SK-N-SH treated with all-trans-retinoic acid at 6 μM for 48 hours (cell line): ENCODE measurements around the gene DNAH14.

Source experiments
- ESRRG ChIP-seq: fragments of 250-450 bp; sonication (Bioruptor Pico); IDR thresholded peaks from 2 replicates; pipeline ENCODE4 v1.6.1; 2021; ENCODE audit warnings: mild to moderate bottlenecking
- GLIS3 ChIP-seq: fragments of 250-450 bp; sonication (Bioruptor Pico); IDR thresholded peaks from 2 replicates; pipeline ENCODE4 v1.5.0; 2020; ENCODE audit warnings: mild to moderate bottlenecking, moderate library complexity
- ISL1 ChIP-seq: fragments of 250-450 bp; sonication (Bioruptor Pico); IDR thresholded peaks from 2 replicates; pipeline ENCODE4 v2.1.2; 2022; ENCODE audit warnings: mild to moderate bottlenecking, moderate library complexity
- PATZ1 ChIP-seq: fragments of 250-450 bp; sonication (Bioruptor Pico); IDR thresholded peaks from 2 replicates; pipeline ENCODE4 v1.8.0; 2020; ENCODE audit warnings: mild to moderate bottlenecking, moderate library complexity, borderline replicate concordance
- PPARA ChIP-seq: fragments of 250-450 bp; sonication (Bioruptor Pico); IDR thresholded peaks from 2 replicates; pipeline ENCODE4 v1.5.0; 2020; ENCODE audit warnings: mild to moderate bottlenecking, borderline replicate concordance
- RARB ChIP-seq: fragments of 250-450 bp; sonication (Bioruptor Pico); IDR thresholded peaks from 2 replicates; pipeline ENCODE4 v1.8.0; 2021; ENCODE audit warnings: mild to moderate bottlenecking, moderate library complexity
- SNAI2 ChIP-seq: fragments of 250-450 bp; sonication (Bioruptor Pico); IDR thresholded peaks from 2 replicates; pipeline ENCODE4 v1.5.0; 2020; ENCODE audit warnings: mild to moderate bottlenecking, moderate library complexity
- TSHZ2 ChIP-seq: fragments of 250-450 bp; sonication (Bioruptor Pico); IDR thresholded peaks from 2 replicates; pipeline ENCODE4 v1.5.0; 2020; ENCODE audit warnings: mild to moderate bottlenecking, moderate library complexity
- ZFP3 ChIP-seq: fragments of 250-450 bp; sonication (Bioruptor Pico); IDR thresholded peaks from 2 replicates; pipeline ENCODE4 v1.5.0; 2020; ENCODE audit warnings: mild to moderate bottlenecking, moderate library complexity
- ZFP30 ChIP-seq: fragments of 450-650 bp; formaldehyde crosslinking; IDR thresholded peaks from 2 replicates; pipeline ENCODE4 v1.5.0; 2022; ENCODE audit warnings: mild to moderate bottlenecking, moderate library complexity

- TF ChIP-seq TSHZ2 (no peak), RARB (CRISPR knock-in tag) (no peak), ESRRG (CRISPR knock-in tag) (no peak), ZFP30 (CRISPR knock-in tag) (no peak), SNAI2 (CRISPR knock-in tag) (no peak), ZFP3 (CRISPR knock-in tag) (no peak), ISL1 (CRISPR knock-in tag) (no peak), PATZ1 (no peak), PPARA (CRISPR knock-in tag) (no peak), GLIS3 (CRISPR knock-in tag) (no peak)
These were observed 97.2 kb downstream of the DNAH14 start for GRCh38 chr1:225026701-225027100.
